Mesenchymal stem cell (in vitro differentiated cells and primary cell): ENCODE results near the gene BBS7.
A peak's percentile ranks its signal among the peaks of the same experiment; 100 is the strongest.

Experiments used
- DNase-seq: peaks from one replicate; pipeline ENCODE4 v3.0.0-alpha.2; 2013
- H2AFZ ChIP-seq: one replicate; pipeline ENCODE4 v1.6.1; 2013; ENCODE audit warnings: low read depth, mild to moderate bottlenecking, control low read depth, inconsistent platforms, low read length, moderate library complexity
- H2AK5ac ChIP-seq: 2 replicates; pipeline ENCODE4 v1.6.1; 2013; ENCODE audit warnings: low read length, moderate library complexity, mild to moderate bottlenecking, inconsistent platforms; ENCODE audit not compliant: severe bottlenecking
- H2BK120ac ChIP-seq: one replicate; pipeline ENCODE4 v1.6.1; 2013; ENCODE audit warnings: low read depth, mild to moderate bottlenecking, inconsistent platforms, low read length, moderate library complexity
- H2BK12ac ChIP-seq, 2 experiments: one replicate each; pipeline ENCODE4 v1.6.1; 2013; ENCODE audit warnings: inconsistent platforms in 2 of 2, low read length in 2 of 2, mild to moderate bottlenecking in 2 of 2, moderate library complexity in 2 of 2, control low read depth in 1 of 2
- H2BK15ac ChIP-seq: one replicate; pipeline ENCODE4 v1.6.1; 2013; ENCODE audit warnings: mild to moderate bottlenecking, low read depth, inconsistent platforms; ENCODE audit not compliant: poor library complexity, severe bottlenecking
- H2BK5ac ChIP-seq: 2 replicates; pipeline ENCODE4 v1.6.1; 2013; ENCODE audit warnings: low read depth, mild to moderate bottlenecking, low read length, control low read depth, inconsistent platforms; ENCODE audit not compliant: poor library complexity, severe bottlenecking
- H3K14ac ChIP-seq, 2 experiments: one replicate each; pipeline ENCODE4 v1.6.1; 2013; ENCODE audit warnings: inconsistent platforms in 2 of 2, low read length in 2 of 2, control low read depth in 1 of 2, mild to moderate bottlenecking in 1 of 2, moderate library complexity in 1 of 2
- H3K18ac ChIP-seq, 2 experiments: one replicate each; pipeline ENCODE4 v1.6.1; 2013; ENCODE audit warnings: inconsistent platforms in 2 of 2, low read length in 2 of 2, control low read depth in 1 of 2, low read depth in 1 of 2, mild to moderate bottlenecking in 1 of 2
- H3K23ac ChIP-seq, 2 experiments: one replicate each; pipeline ENCODE4 v1.6.1; 2013; ENCODE audit warnings: inconsistent platforms in 2 of 2, low read length in 2 of 2, mild to moderate bottlenecking in 2 of 2, moderate library complexity in 2 of 2, control low read depth in 1 of 2
- H3K27ac ChIP-seq: 2 replicates; pipeline ENCODE4 v1.5.1; 2013; ENCODE audit warnings: mild to moderate bottlenecking, moderate library complexity, low read length, control low read depth, inconsistent platforms; ENCODE audit not compliant: poor library complexity, severe bottlenecking
- H3K27me3 ChIP-seq, 2 experiments: 2 replicates each; pipeline versions ENCODE4 v1.6.1 to v1.7.0; 2013; ENCODE audit warnings: low read length in 2 of 2, mild to moderate bottlenecking in 2 of 2, moderate library complexity in 2 of 2, control low read depth in 1 of 2, inconsistent platforms in 1 of 2; ENCODE audit not compliant: control insufficient read depth in 1 of 2, insufficient read depth in 1 of 2
- H3K36me3 ChIP-seq, 2 experiments: 2 replicates each; pipeline versions ENCODE4 v1.6.1 to v1.7.0; 2013; ENCODE audit warnings: low read length in 2 of 2, control low read depth in 1 of 2, inconsistent platforms in 1 of 2, low read depth in 1 of 2, mild to moderate bottlenecking in 1 of 2; ENCODE audit not compliant: insufficient read depth in 2 of 2, control insufficient read depth in 1 of 2
- H3K4ac ChIP-seq, 2 experiments: one replicate each; pipeline ENCODE4 v1.6.1; 2013; ENCODE audit warnings: inconsistent platforms in 2 of 2, low read length in 2 of 2, mild to moderate bottlenecking in 2 of 2, moderate library complexity in 2 of 2, control low read depth in 1 of 2, low read depth in 1 of 2
- H3K4me1 ChIP-seq: 2 replicates; pipeline ENCODE4 v1.6.1; 2013; ENCODE audit warnings: low read depth, low read length, control low read depth; ENCODE audit not compliant: control insufficient read depth, insufficient read depth
- H3K4me2 ChIP-seq: 2 replicates; pipeline ENCODE4 v1.6.1; 2013; ENCODE audit warnings: low read length, mild to moderate bottlenecking, inconsistent platforms; ENCODE audit not compliant: poor library complexity, severe bottlenecking
- H3K4me3 ChIP-seq, 2 experiments: 2 replicates each; pipeline versions ENCODE4 v1.5.1 to v1.7.0; 2013; ENCODE audit warnings: low read length in 2 of 2, mild to moderate bottlenecking in 2 of 2, control low read depth in 1 of 2, low read depth in 1 of 2; ENCODE audit not compliant: insufficient read depth in 1 of 2
- H3K79me1 ChIP-seq: replicated peaks from 2 replicates; pipeline ENCODE4 v1.6.1; 2013; ENCODE audit warnings: mild to moderate bottlenecking, control low read depth, low read length, inconsistent platforms; ENCODE audit not compliant: poor library complexity, severe bottlenecking
- H3K9ac ChIP-seq: 2 replicates; pipeline ENCODE4 v1.7.0; 2013; ENCODE audit warnings: mild to moderate bottlenecking, low read length, moderate library complexity
- H3K9me3 ChIP-seq: 2 replicates; pipeline ENCODE4 v1.7.0; 2013; ENCODE audit warnings: mild to moderate bottlenecking, low read length; ENCODE audit not compliant: control insufficient read depth
- H4K8ac ChIP-seq: one replicate; pipeline ENCODE4 v1.6.1; 2013; ENCODE audit warnings: inconsistent platforms, mild to moderate bottlenecking, low read length, moderate library complexity
- H4K91ac ChIP-seq: one replicate; pipeline ENCODE4 v1.6.1; 2013; ENCODE audit warnings: mild to moderate bottlenecking, low read length, inconsistent platforms
- WGBS: methylation state at CpG from one replicate; pipeline ENCODE4 v1.1.7; 2013; ENCODE audit warnings: mixed read lengths; 5-methylcytosine and 5-hydroxymethylcytosine counted together

The BBS7 gene

GRCh38 chr4:121790976-121791375, 79.3 kb downstream of the BBS7 start:
- H3K4me2 ChIP-seq, result no peak overlapping the region
- H3K14ac ChIP-seq, result no peak overlapping the region
- DNase-seq, result no peak
- H3K27me3 ChIP-seq, result no peaks in the 10 kb centered on the region
- no peaks in the 10 kb centered on the region for H3K36me3 ChIP-seq
- no peak overlapping the region for H3K18ac ChIP-seq
- H3K4ac ChIP-seq, result no peak overlapping the region
- H2BK120ac ChIP-seq, result no peak overlapping the region
- H2AK5ac ChIP-seq, result no peak overlapping the region
- no peak overlapping the region for H3K27ac ChIP-seq
- no peaks in the 10 kb centered on the region for H3K4me1 ChIP-seq
- H2BK5ac ChIP-seq, result no peak overlapping the region
- no peak overlapping the region for H2BK15ac ChIP-seq
- no peak overlapping the region for H2AFZ ChIP-seq
- H3K9me3 ChIP-seq, result no peaks in the 10 kb centered on the region
- no peak overlapping the region for H2BK12ac ChIP-seq
- no peak overlapping the region for H4K91ac ChIP-seq
- no peak overlapping the region for H4K8ac ChIP-seq
- H3K23ac ChIP-seq, result no peak overlapping the region
- H3K4me3 ChIP-seq, result no peak overlapping the region
- H3K79me1 ChIP-seq, result no peaks in the 10 kb centered on the region
- H3K9ac ChIP-seq, result no peak overlapping the region

GRCh38 chr4:121789960-121790829, 80.1 kb downstream of the BBS7 start:
- Histone ChIP-seq H3K79me1 (no peaks in the 10 kb centered on the region), H3K4me3 (peak overlapping the region in 1 of 2 experiments; percentile 6), H3K36me3 (no peaks in the 10 kb centered on the region), H2BK15ac (no peak overlapping the region), H3K4me2 (no peak overlapping the region), H2AFZ (no peak overlapping the region), H3K14ac (no peak overlapping the region), H3K4me1 (peaks cover 4% of the 10 kb centered on the region), H3K23ac (no peak overlapping the region), H2AK5ac (no peak overlapping the region), H4K91ac (no peak overlapping the region), H3K18ac (no peak overlapping the region), H3K9ac (peak overlapping the region; percentile 32), H2BK120ac (no peak overlapping the region), H3K4ac (no peak overlapping the region), H4K8ac (no peak overlapping the region), H3K27me3 (no peaks in the 10 kb centered on the region), H3K27ac (no peak overlapping the region), H2BK12ac (no peak overlapping the region), H3K9me3 (no peaks in the 10 kb centered on the region), H2BK5ac (no peak overlapping the region)
- WGBS, result 84% methylated on average over 2 of the region's 3 CpGs
- DNase-seq, result no peak

GRCh38 chr4:121789455-121789854, 80.8 kb downstream of the BBS7 start:
- Histone ChIP-seq H2AK5ac (no peak overlapping the region), H2BK15ac (no peak overlapping the region), H4K8ac (no peak overlapping the region), H3K18ac (no peak overlapping the region), H3K36me3 (no peaks in the 10 kb centered on the region), H3K14ac (no peak overlapping the region), H3K9ac (peak overlapping the region; percentile 32), H3K4me1 (peaks cover 6% of the 10 kb centered on the region), H2BK120ac (no peak overlapping the region), H4K91ac (no peak overlapping the region), H2AFZ (no peak overlapping the region), H3K27me3 (no peaks in the 10 kb centered on the region), H3K79me1 (no peaks in the 10 kb centered on the region), H2BK5ac (no peak overlapping the region), H3K4me2 (no peak overlapping the region), H3K27ac (no peak overlapping the region), H3K23ac (no peak overlapping the region), H3K4ac (no peak overlapping the region), H3K4me3 (no peak overlapping the region), H3K9me3 (no peaks in the 10 kb centered on the region), H2BK12ac (no peak overlapping the region)
- DNase-seq, result no peak
- 92% methylated on average over 1 of the region's 1 CpG for WGBS

- no peak overlapping the region for H2BK12ac ChIP-seq
- H3K9me3 ChIP-seq, result peaks cover 4% of the 10 kb centered on the region
- peak overlapping the region; percentile 32 for H3K9ac ChIP-seq
- H2BK120ac ChIP-seq, result no peak overlapping the region
- no peaks in the 10 kb centered on the region for H3K27me3 ChIP-seq
- no peak overlapping the region for H3K4me3 ChIP-seq
- H3K4ac ChIP-seq, result no peak overlapping the region
- H2AK5ac ChIP-seq, result no peak overlapping the region
- 64% methylated on average over 2 of the region's 2 CpGs for WGBS
- H4K91ac ChIP-seq, result no peak overlapping the region
- peaks cover 6% of the 10 kb centered on the region for H3K4me1 ChIP-seq
- H2BK15ac ChIP-seq, result no peak overlapping the region
- no peak overlapping the region for H2BK5ac ChIP-seq
- no peak overlapping the region for H3K4me2 ChIP-seq
- H3K14ac ChIP-seq, result no peak overlapping the region
- no peaks in the 10 kb centered on the region for H3K79me1 ChIP-seq
- H4K8ac ChIP-seq, result no peak overlapping the region
- H2AFZ ChIP-seq, result no peak overlapping the region
- no peak for DNase-seq
- H3K27ac ChIP-seq, result no peak overlapping the region
- no peak overlapping the region for H3K18ac ChIP-seq
- H3K36me3 ChIP-seq, result no peaks in the 10 kb centered on the region
- no peak overlapping the region for H3K23ac ChIP-seq
These were observed 81.4 kb downstream of the BBS7 start for GRCh38 chr4:121788896-121789295.
